HG03457 (cell line): ENCODE data around the gene PADI2.

Source experiments
- ATAC-seq: cut with Tn5 transposase; IDR thresholded peaks from one replicate; pipeline ENCODE4 v1.9.1; 2021; ENCODE audit warnings: moderate number of reproducible peaks; ENCODE audit not compliant: unreplicated experiment

Gene PADI2

GRCh38 chr1:17116643-17117042, 2.6 kb downstream of the PADI2 start:
- ATAC-seq = no peak

- no peak for ATAC-seq
Observed at GRCh38 chr1:17113963-17114362, 5.3 kb downstream of the PADI2 start.

- no peak for ATAC-seq
Observed at GRCh38 chr1:17112496-17113236, 6.6 kb downstream of the PADI2 start.

- ATAC-seq = no peak
Observed at GRCh38 chr1:17112076-17112475, 7.2 kb downstream of the PADI2 start.

GRCh38 chr1:17110555-17110926, 8.7 kb downstream of the PADI2 start:
- ATAC-seq = no peak

- ATAC-seq = no peak
Observed at GRCh38 chr1:17109892-17110554, 9.2 kb downstream of the PADI2 start.

GRCh38 chr1:17108786-17109185, 10.5 kb downstream of the PADI2 start:
- no peak for ATAC-seq

GRCh38 chr1:17108360-17108759, 10.9 kb downstream of the PADI2 start:
- no peak for ATAC-seq

GRCh38 chr1:17104782-17105181, 14.5 kb downstream of the PADI2 start:
- ATAC-seq = no peak

- no peak for ATAC-seq
Observed at GRCh38 chr1:17102232-17102631, 17.0 kb downstream of the PADI2 start.

GRCh38 chr1:17101261-17101660, 18.0 kb downstream of the PADI2 start:
- no peak for ATAC-seq

- no peak for ATAC-seq
Observed at GRCh38 chr1:17099616-17100340, 19.5 kb downstream of the PADI2 start.

GRCh38 chr1:17098446-17099317, 20.6 kb downstream of the PADI2 start:
- no peak for ATAC-seq

GRCh38 chr1:17097787-17098186, 21.5 kb downstream of the PADI2 start:
- no peak for ATAC-seq

GRCh38 chr1:17097147-17097546, 22.1 kb downstream of the PADI2 start:
- no peak for ATAC-seq

- no peak for ATAC-seq
Observed at GRCh38 chr1:17096584-17096983, 22.7 kb downstream of the PADI2 start.

GRCh38 chr1:17095141-17095540, 24.1 kb downstream of the PADI2 start:
- no peak for ATAC-seq

- ATAC-seq = no peak
Observed at GRCh38 chr1:17094664-17095063, 24.6 kb downstream of the PADI2 start.

- no peak for ATAC-seq
Observed at GRCh38 chr1:17093822-17094393, 25.3 kb downstream of the PADI2 start.

GRCh38 chr1:17091252-17091651, 28.0 kb downstream of the PADI2 start:
- no peak for ATAC-seq

GRCh38 chr1:17089506-17089905, 29.7 kb downstream of the PADI2 start:
- ATAC-seq = no peak
